IPS DF 6.9 (cell line): ENCODE data around the gene KMT2A.

ENCODE experiments used
- DNase-seq: peaks from one replicate; pipeline ENCODE4 v3.0.0-alpha.2; 2013; ENCODE audit warnings: low read depth, low spot score
- H3K27ac ChIP-seq: one replicate; pipeline ENCODE4 v1.5.1; 2013; ENCODE audit warnings: low read length, control low read depth
- H3K27me3 ChIP-seq: 2 replicates; pipeline ENCODE4 v1.6.1; 2013; ENCODE audit warnings: mild to moderate bottlenecking, low read length; ENCODE audit not compliant: control insufficient read depth, insufficient read depth
- H3K36me3 ChIP-seq: 2 replicates; pipeline ENCODE4 v1.6.1; 2013; ENCODE audit warnings: low read length; ENCODE audit not compliant: control insufficient read depth, insufficient read depth
- H3K4me1 ChIP-seq: 2 replicates; pipeline ENCODE4 v1.6.1; 2013; ENCODE audit warnings: low read length; ENCODE audit not compliant: control insufficient read depth, insufficient read depth
- H3K4me3 ChIP-seq: 2 replicates; pipeline ENCODE4 v1.5.1; 2013; ENCODE audit warnings: mild to moderate bottlenecking, low read length
- H3K9me3 ChIP-seq: 2 replicates; pipeline ENCODE4 v1.6.1; 2013; ENCODE audit warnings: low read length, inconsistent platforms; ENCODE audit not compliant: control insufficient read depth, insufficient read depth
- WGBS: extraction: QIAGEN DNeasy Blood & Tissue Kit; methylation state at CpG from one replicate; pipeline ENCODE4 v1.1.7; 2013; ENCODE audit warnings: mixed read lengths, missing lambda C conversion rate; ENCODE audit not compliant: insufficient read length, insufficient coverage; 5-methylcytosine and 5-hydroxymethylcytosine counted together

Gene KMT2A

GRCh38 chr11:118532852-118533768, 96.8 kb downstream of the KMT2A start:
- no CpG with 5 or more reads among the region's 19 CpGs for WGBS
- H3K4me3 ChIP-seq = no peak overlapping the region
- no peaks in the 10 kb centered on the region for H3K9me3 ChIP-seq
- H3K36me3 ChIP-seq = no peaks in the 10 kb centered on the region; the same call in 1 of the 2 replicates
- H3K27me3 ChIP-seq = no peaks in the 10 kb centered on the region
- H3K4me1 ChIP-seq = peaks cover 3% of the 10 kb centered on the region
- no peak for DNase-seq
- H3K27ac ChIP-seq = no peak overlapping the region

- H3K4me1 ChIP-seq = peaks cover 2% of the 10 kb centered on the region; the same call in 1 of the 2 replicates
- no peak for DNase-seq
- H3K27me3 ChIP-seq = no peaks in the 10 kb centered on the region
- H3K4me3 ChIP-seq = no peak overlapping the region
- no peaks in the 10 kb centered on the region for H3K9me3 ChIP-seq
- no peak overlapping the region for H3K27ac ChIP-seq
- no CpG with 5 or more reads among the region's 27 CpGs for WGBS
- H3K36me3 ChIP-seq = no peaks in the 10 kb centered on the region; the same call in 1 of the 2 replicates
Measured at GRCh38 chr11:118533769-118534729, 97.8 kb downstream of the KMT2A start.

- no CpG with 5 or more reads among the region's 9 CpGs for WGBS
- no peak overlapping the region for H3K4me3 ChIP-seq
- no peaks in the 10 kb centered on the region for H3K27me3 ChIP-seq
- H3K27ac ChIP-seq = no peak overlapping the region
- H3K4me1 ChIP-seq = peaks cover 2% of the 10 kb centered on the region; the same call in 1 of the 2 replicates
- H3K9me3 ChIP-seq = no peaks in the 10 kb centered on the region
- no peak for DNase-seq
- no peaks in the 10 kb centered on the region; the same call in 1 of the 2 replicates for H3K36me3 ChIP-seq
Measured at GRCh38 chr11:118535261-118535660, 99.0 kb downstream of the KMT2A start.

- WGBS = no CpG with 5 or more reads among the region's 5 CpGs
Measured at GRCh38 chr11:118536726-118537125, 100.4 kb downstream of the KMT2A start.

GRCh38 chr11:118537409-118537980, 101.2 kb downstream of the KMT2A start:
- no peaks in the 10 kb centered on the region for H3K27me3 ChIP-seq
- WGBS = no CpG with 5 or more reads among the region's 6 CpGs
- no peak overlapping the region for H3K27ac ChIP-seq
- no peak overlapping the region for H3K4me3 ChIP-seq
- no peaks in the 10 kb centered on the region for H3K9me3 ChIP-seq
- DNase-seq = no peak
- no peaks in the 10 kb centered on the region for H3K4me1 ChIP-seq
- no peaks in the 10 kb centered on the region; the same call in 1 of the 2 replicates for H3K36me3 ChIP-seq

More at GRCh38 chr11:118536726-118537125, 100.4 kb downstream of the KMT2A start:
- Histone ChIP-seq H3K27ac (no peak overlapping the region), H3K36me3 (no peaks in the 10 kb centered on the region; the same call in 1 of the 2 replicates), H3K4me3 (no peak overlapping the region), H3K27me3 (no peaks in the 10 kb centered on the region), H3K4me1 (peaks cover 2% of the 10 kb centered on the region; the same call in 1 of the 2 replicates), H3K9me3 (no peaks in the 10 kb centered on the region)
- no peak for DNase-seq

DNA sequence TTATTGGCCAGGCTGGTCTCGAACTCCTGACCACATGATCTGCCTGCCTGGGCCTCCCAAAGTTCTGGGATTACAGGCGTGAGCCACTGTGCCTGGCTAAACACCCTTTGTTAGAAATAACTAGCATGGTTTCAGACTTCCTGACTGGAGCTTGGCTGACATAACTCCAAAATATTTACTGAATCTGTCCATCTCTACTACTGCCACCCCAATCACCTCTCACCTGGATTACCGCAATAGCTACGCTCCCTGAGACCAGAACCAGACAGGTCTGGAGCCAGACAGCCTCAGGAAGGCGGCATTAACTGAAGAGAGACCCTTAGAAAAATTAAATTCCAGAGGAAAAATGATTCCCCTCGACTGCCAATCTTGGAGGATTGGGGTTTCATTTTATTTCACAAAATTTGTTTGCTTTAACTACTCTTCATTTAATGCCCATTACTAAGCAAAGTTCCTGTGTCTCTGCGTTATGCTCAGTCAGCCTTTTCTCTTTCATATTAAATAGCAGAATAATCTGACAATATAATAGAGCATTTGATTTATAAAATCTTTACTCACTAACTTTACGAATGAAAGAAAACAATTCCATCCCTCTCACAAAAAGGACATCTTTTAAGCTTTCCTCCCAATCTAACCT, 107.8 kb downstream of the KMT2A start:
- Histone ChIP-seq H3K9me3 (no peaks in the 10 kb centered on the region), H3K4me1 (no peaks in the 10 kb centered on the region), H3K27me3 (no peaks in the 10 kb centered on the region), H3K27ac (no peak overlapping the region), H3K36me3 (no peaks in the 10 kb centered on the region; the same call in 1 of the 2 replicates), H3K4me3 (no peak overlapping the region)
- DNase-seq = no peak
- WGBS = no CpG with 5 or more reads among the region's 8 CpGs

DNA sequence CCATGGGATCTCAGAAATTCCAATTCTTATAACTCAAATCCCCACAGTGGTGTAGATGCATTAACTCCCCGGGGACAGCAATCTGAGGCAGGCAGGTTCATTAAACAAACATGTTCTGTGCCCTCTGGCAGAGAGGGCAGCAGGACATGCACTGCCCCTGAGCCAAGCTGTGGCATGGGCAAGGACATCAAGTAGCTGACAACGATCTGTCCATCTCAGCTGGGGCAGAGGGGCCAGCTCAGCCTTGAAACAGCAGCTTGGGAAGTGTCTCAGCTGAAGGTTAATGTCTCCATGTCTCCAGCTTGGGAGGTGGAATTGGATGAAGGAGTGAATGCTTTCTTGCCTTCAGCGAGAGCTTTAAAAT, 108.3 kb downstream of the KMT2A start:
- Histone ChIP-seq H3K4me3 (no peak overlapping the region), H3K9me3 (no peaks in the 10 kb centered on the region), H3K27ac (no peak overlapping the region), H3K36me3 (no peaks in the 10 kb centered on the region; the same call in 1 of the 2 replicates), H3K27me3 (no peaks in the 10 kb centered on the region), H3K4me1 (no peaks in the 10 kb centered on the region)
- WGBS = no CpG with 5 or more reads among the region's 3 CpGs
- DNase-seq = no peak

DNA sequence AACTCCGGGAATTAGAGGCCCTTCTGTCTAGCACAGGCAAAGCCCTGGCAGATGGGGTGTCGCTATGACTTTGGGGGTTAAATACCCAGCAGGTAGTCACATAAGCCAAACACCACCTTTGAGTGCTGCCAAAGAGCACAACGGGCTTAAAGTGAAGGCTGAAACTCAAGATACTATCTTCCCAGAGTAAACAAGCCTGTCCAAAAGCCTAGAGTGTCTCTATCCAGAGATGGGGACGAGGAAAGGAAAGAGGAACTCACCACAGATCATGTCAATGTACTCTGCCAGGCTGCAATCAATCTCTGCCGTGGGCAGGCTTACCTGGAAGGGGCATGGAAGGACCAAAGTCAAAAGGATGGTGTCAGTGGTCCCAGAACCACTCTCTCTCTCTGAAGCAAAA, 109.2 kb downstream of the KMT2A start:
- Histone ChIP-seq H3K4me1 (no peaks in the 10 kb centered on the region), H3K27ac (no peak overlapping the region), H3K36me3 (no peaks in the 10 kb centered on the region; the same call in 1 of the 2 replicates), H3K9me3 (no peaks in the 10 kb centered on the region), H3K4me3 (no peak overlapping the region; the same call in 1 of the 2 replicates), H3K27me3 (no peaks in the 10 kb centered on the region)
- DNase-seq = no peak
- WGBS = no CpG with 5 or more reads among the region's 5 CpGs

- Histone ChIP-seq H3K36me3 (0 out of 2 replicates have a peak, but pooled peaks cover 5% of the 10 kb centered on the region), H3K4me1 (no peaks in the 10 kb centered on the region), H3K27ac (no peak overlapping the region), H3K4me3 (no peak overlapping the region), H3K9me3 (no peaks in the 10 kb centered on the region), H3K27me3 (no peaks in the 10 kb centered on the region)
- WGBS = no CpG with 5 or more reads among the region's 2 CpGs
- no peak for DNase-seq
Measured at GRCh38 chr11:118547132-118547531, 110.8 kb downstream of the KMT2A start.
